Astrocyte of the spinal cord (primary cell): ENCODE measurements around the gene BRD3OS.

Source experiments
- DNase-seq: peaks from one replicate; pipeline ENCODE4 v3.0.0; 2011; ENCODE audit warnings: low read depth, low spot score
- H3K4me3 ChIP-seq: 2 replicates; pipeline ENCODE4 v1.5.1; 2011; ENCODE audit warnings: low read depth, mild to moderate bottlenecking, low read length, moderate library complexity
- CTCF ChIP-seq: IDR thresholded peaks from 2 replicates; pipeline ENCODE4 v1.5.1; 2012; ENCODE audit warnings: low read depth, mild to moderate bottlenecking, low read length, inconsistent platforms
- in situ Hi-C: cut with HindIII; loops from 2 replicates; pipeline ENCODE4 v1.10.0; 2017; ENCODE audit warnings: low sequenced_read_pairs

Gene BRD3OS

GRCh38 chr9:134054891-134055811, 29.9 kb downstream of the BRD3OS start:
- no peak for DNase-seq
- no peak for TF ChIP-seq CTCF
- H3K4me3 ChIP-seq: no peak overlapping the region
- in situ Hi-C loops: no loop called here

- TF ChIP-seq CTCF: no peak
- no peak overlapping the region for H3K4me3 ChIP-seq
- DNase-seq: peak; percentile 79
- in situ Hi-C loops: no loop called here
Measured at GRCh38 chr9:134055981-134056461, 30.7 kb downstream of the BRD3OS start.

GRCh38 chr9:134056483-134057306, 31.4 kb downstream of the BRD3OS start:
- in situ Hi-C loops: no loop called here
- no peak for TF ChIP-seq CTCF
- no peak for DNase-seq
- H3K4me3 ChIP-seq: no peak overlapping the region

- in situ Hi-C loops: no loop called here
- no peak for DNase-seq
- H3K4me3 ChIP-seq: no peak overlapping the region
- no peak for TF ChIP-seq CTCF
Measured at GRCh38 chr9:134057307-134057657, 32.0 kb downstream of the BRD3OS start.

- in situ Hi-C loops: no loop called here
- no peak overlapping the region for H3K4me3 ChIP-seq
- no peak for DNase-seq
- TF ChIP-seq CTCF: no peak
Measured at GRCh38 chr9:134057751-134058701, 32.7 kb downstream of the BRD3OS start.

GRCh38 chr9:134058716-134059115, 33.4 kb downstream of the BRD3OS start:
- peak; percentile 28 for TF ChIP-seq CTCF
- no peak overlapping the region for H3K4me3 ChIP-seq
- in situ Hi-C loops: no loop called here
- peak; percentile 25 for DNase-seq
